ENCODE data around the gene HAPSTR1.

The HAPSTR1 gene

GRCh38 chr16:9048302-9048700 lies 43.1 kb upstream of the HAPSTR1 start:
- no peak for DNase-seq (ENCODE audit: low spot score)
- ChIA-PET CTCF (interaction anchor here (0.6 kb wide), 2 partner anchors 615 to 732 kb away, joined by 3 read pairs; no protein-coding TSS in a partner anchor), POLR2A (ENCODE audit: low non-redundant PET) (interaction anchor here (0.6 to 0.8 kb wide), 2 partner anchors 31 to 43 kb away, joined by 3 read pairs; partner anchors contain the start of gene HAPSTR1)
- TF ChIP-seq, protein P1, sequence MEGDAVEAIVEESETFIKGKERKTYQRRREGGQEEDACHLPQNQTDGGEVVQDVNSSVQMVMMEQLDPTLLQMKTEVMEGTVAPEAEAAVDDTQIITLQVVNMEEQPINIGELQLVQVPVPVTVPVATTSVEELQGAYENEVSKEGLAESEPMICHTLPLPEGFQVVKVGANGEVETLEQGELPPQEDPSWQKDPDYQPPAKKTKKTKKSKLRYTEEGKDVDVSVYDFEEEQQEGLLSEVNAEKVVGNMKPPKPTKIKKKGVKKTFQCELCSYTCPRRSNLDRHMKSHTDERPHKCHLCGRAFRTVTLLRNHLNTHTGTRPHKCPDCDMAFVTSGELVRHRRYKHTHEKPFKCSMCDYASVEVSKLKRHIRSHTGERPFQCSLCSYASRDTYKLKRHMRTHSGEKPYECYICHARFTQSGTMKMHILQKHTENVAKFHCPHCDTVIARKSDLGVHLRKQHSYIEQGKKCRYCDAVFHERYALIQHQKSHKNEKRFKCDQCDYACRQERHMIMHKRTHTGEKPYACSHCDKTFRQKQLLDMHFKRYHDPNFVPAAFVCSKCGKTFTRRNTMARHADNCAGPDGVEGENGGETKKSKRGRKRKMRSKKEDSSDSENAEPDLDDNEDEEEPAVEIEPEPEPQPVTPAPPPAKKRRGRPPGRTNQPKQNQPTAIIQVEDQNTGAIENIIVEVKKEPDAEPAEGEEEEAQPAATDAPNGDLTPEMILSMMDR (conservative IDR thresholded peaks at IDR 0.05; ENCODE audit: low read depth), result no peak
- H3K27ac ChIP-seq, result peak overlapping the region; percentile 81

- no peak overlapping the region for H3K27ac ChIP-seq
- ChIA-PET POLR2A (ENCODE audit: low non-redundant PET) (no interaction called here), CTCF (interaction anchor here (0.8 kb wide), 1 partner anchor 16 kb away, joined by 3 read pairs; no protein-coding TSS in a partner anchor)
- TF ChIP-seq, protein P1 (conservative IDR thresholded peaks at IDR 0.05; ENCODE audit: low read depth), result no peak
- DNase-seq (ENCODE audit: low spot score), result no peak
Measured at GRCh38 chr16:9049241-9049640, 42.2 kb upstream of the HAPSTR1 start.

GRCh38 chr16:9050102-9050830 lies 41.2 kb upstream of the HAPSTR1 start:
- TF ChIP-seq, protein P1 (conservative IDR thresholded peaks at IDR 0.05; ENCODE audit: low read depth), result peak; percentile 33
- no peak overlapping the region for H3K27ac ChIP-seq
- no peak for DNase-seq (ENCODE audit: low spot score)
- CTCF ChIA-PET, result interaction anchor here (0.6 to 1.1 kb wide), 10 partner anchors 9 to 140 kb away, joined by 3 to 4 read pairs (median 3); no protein-coding TSS in a partner anchor
- POLR2A ChIA-PET (ENCODE audit: low non-redundant PET), result no interaction called here

DNA sequence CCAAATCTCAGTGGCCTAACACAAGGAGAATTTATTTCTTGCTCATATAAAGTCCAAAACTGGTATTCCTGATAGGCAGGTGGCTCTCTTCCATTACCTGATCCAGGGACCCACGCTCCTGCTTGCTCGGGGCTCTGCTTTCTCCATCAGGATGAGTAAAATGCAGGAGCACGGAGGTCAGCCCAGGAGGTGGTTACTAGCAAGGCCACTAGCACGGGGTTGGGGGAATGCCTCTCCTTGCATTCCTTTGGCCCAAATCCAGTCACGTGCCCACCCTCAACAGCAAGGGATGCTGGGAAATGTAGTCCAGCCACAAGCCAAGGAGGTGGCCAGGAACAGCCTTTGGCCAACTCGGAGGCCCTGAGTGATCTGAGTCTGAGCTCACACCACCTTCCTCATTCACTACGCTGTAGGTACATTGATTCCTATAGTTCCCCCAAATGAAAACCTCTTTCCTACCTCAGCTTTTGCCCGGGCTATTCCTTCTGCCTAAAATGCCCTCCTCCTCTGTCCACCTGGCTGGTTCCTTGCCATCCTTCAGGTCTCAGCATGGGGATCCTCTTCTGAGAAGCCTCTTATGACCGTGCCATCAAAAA lies 38.3 kb upstream of the HAPSTR1 start:
- no peak overlapping the region for H3K27ac ChIP-seq
- DNase-seq (ENCODE audit: low spot score), result peak; percentile 38
- TF ChIP-seq, protein P1 (conservative IDR thresholded peaks at IDR 0.05; ENCODE audit: low read depth), result no peak
- POLR2A ChIA-PET (ENCODE audit: low non-redundant PET), result no interaction called here
- CTCF ChIA-PET, result no interaction called here

GRCh38 chr16:9054460-9054859 lies 37.0 kb upstream of the HAPSTR1 start:
- no peak overlapping the region for H3K27ac ChIP-seq
- DNase-seq (ENCODE audit: low spot score), result no peak
- CTCF ChIA-PET, result no interaction called here
- TF ChIP-seq, protein P1 (conservative IDR thresholded peaks at IDR 0.05; ENCODE audit: low read depth), result no peak
- POLR2A ChIA-PET (ENCODE audit: low non-redundant PET), result no interaction called here

DNA sequence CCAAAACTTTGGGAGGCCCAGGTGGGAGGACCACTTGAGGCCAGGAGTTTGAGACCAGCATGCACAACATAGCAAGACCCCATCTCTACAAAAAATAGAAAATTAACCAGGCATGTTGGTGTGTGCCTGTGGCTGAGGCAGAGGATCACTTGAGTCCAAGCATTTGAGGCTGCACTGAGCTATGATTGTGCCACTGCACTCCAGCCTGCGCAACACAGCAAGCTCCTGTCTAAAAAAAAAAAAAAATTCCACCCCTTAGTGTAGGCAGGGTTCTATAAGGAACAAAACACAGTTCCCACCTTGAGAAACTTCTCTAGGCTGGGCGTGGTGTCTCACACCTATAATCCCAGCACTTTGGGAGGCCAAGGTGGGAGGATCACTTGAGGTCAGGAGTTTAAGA lies 36.3 kb upstream of the HAPSTR1 start:
- TF ChIP-seq, protein P1 (conservative IDR thresholded peaks at IDR 0.05; ENCODE audit: low read depth), result no peak
- ChIA-PET POLR2A (ENCODE audit: low non-redundant PET) (no interaction called here), CTCF (no interaction called here)
- no peak overlapping the region for H3K27ac ChIP-seq
- DNase-seq (ENCODE audit: low spot score), result no peak
